GM19099 (cell line): Measurements from ENCODE around the gene CEP76.

Experiments used
- POLR2A ChIP-seq: IDR thresholded peaks from 3 replicates; pipeline ENCODE4 v1.6.1; 2011; ENCODE audit warnings: low read depth; ENCODE audit not compliant: insufficient read length; ENCODE audit errors: extremely low read depth

Gene CEP76

GRCh38 chr18:12702221-12703095 lies at the start of gene CEP76, which contains the start of gene PSMG2:
Gene CEP76, minus strand, starts transcription at chr18:12702723. Its CDS starts 175 bp downstream, at chr18:12702548.
Gene PSMG2, plus strand, starts transcription at chr18:12703042. Its CDS starts 66 bp downstream, at chr18:12703108.
- peak; percentile 92 for TF ChIP-seq POLR2A

GRCh38 chr18:12751891-12752290 lies 49.4 kb upstream of the CEP76 start:
- no peak for TF ChIP-seq POLR2A

- no peak for TF ChIP-seq POLR2A
Observed at GRCh38 chr18:12751503-12751884, 49.0 kb upstream of the CEP76 start.

GRCh38 chr18:12750715-12751502 lies 48.4 kb upstream of the CEP76 start:
- no peak for TF ChIP-seq POLR2A

GRCh38 chr18:12750076-12750714 lies 47.7 kb upstream of the CEP76 start:
- no peak for TF ChIP-seq POLR2A

GRCh38 chr18:12749121-12749520 lies 46.6 kb upstream of the CEP76 start:
- TF ChIP-seq POLR2A = no peak

GRCh38 chr18:12748671-12749070 lies 46.1 kb upstream of the CEP76 start:
- TF ChIP-seq POLR2A = no peak

- no peak for TF ChIP-seq POLR2A
Observed at GRCh38 chr18:12747530-12748315, 45.2 kb upstream of the CEP76 start.

GRCh38 chr18:12745095-12745795 lies 42.7 kb upstream of the CEP76 start:
- TF ChIP-seq POLR2A = no peak

GRCh38 chr18:12744103-12744502 lies 41.6 kb upstream of the CEP76 start:
- no peak for TF ChIP-seq POLR2A

GRCh38 chr18:12742453-12742852 lies 39.9 kb upstream of the CEP76 start:
- TF ChIP-seq POLR2A = no peak

- no peak for TF ChIP-seq POLR2A
Observed at GRCh38 chr18:12741351-12741750, 38.8 kb upstream of the CEP76 start.

- no peak for TF ChIP-seq POLR2A
Observed at GRCh38 chr18:12737243-12737902, 34.9 kb upstream of the CEP76 start.
